KMS-11 (cell line): ENCODE results near the gene CAND1.

ENCODE experiments used
- H2AFZ ChIP-seq: fragments of 200-600 bp; sonication (generic); 2 replicates; pipeline ENCODE4 v1.6.1; 2016; ENCODE audit warnings: antibody characterized with exemption, mixed run types, low read depth
- H3K27ac ChIP-seq: fragments of 200-600 bp; sonication (generic); 2 replicates; pipeline ENCODE4 v1.6.1; 2016; ENCODE audit warnings: mild to moderate bottlenecking, mixed run types
- H3K27me3 ChIP-seq: fragments of 200-600 bp; sonication (generic); 2 replicates; pipeline ENCODE4 v1.6.1; 2017; ENCODE audit warnings: mild to moderate bottlenecking, low read depth, mixed run types, moderate library complexity; ENCODE audit not compliant: insufficient read depth
- H3K36me3 ChIP-seq: fragments of 200-600 bp; sonication (generic); 2 replicates; pipeline ENCODE4 v1.6.1; 2017; ENCODE audit warnings: mild to moderate bottlenecking, mixed run types; ENCODE audit not compliant: insufficient read depth
- H3K4me1 ChIP-seq: fragments of 200-600 bp; sonication (generic); 2 replicates; pipeline ENCODE4 v1.6.1; 2016; ENCODE audit warnings: mild to moderate bottlenecking, low read depth, mixed run types; ENCODE audit not compliant: poor library complexity, severe bottlenecking
- H3K4me2 ChIP-seq: fragments of 200-600 bp; sonication (generic); 2 replicates; pipeline ENCODE4 v1.7.0; 2016; ENCODE audit warnings: mild to moderate bottlenecking, mixed run types
- H3K4me3 ChIP-seq: fragments of 200-600 bp; sonication (generic); IDR thresholded peaks from 2 replicates; pipeline ENCODE4 v1.6.1; 2017; ENCODE audit warnings: low read depth, low read length, mixed read lengths; ENCODE audit not compliant: insufficient read depth
- H3K79me2 ChIP-seq: fragments of 200-600 bp; sonication (generic); 2 replicates; pipeline ENCODE4 v1.6.1; 2016; ENCODE audit warnings: low read depth, mixed run types; ENCODE audit not compliant: insufficient read depth
- H3K9ac ChIP-seq: fragments of 200-600 bp; sonication (generic); 2 replicates; pipeline ENCODE4 v1.6.1; 2016; ENCODE audit warnings: mild to moderate bottlenecking, mixed run types
- H4K20me1 ChIP-seq: fragments of 200-600 bp; sonication (generic); 2 replicates; pipeline ENCODE4 v1.6.1; 2016; ENCODE audit warnings: mild to moderate bottlenecking, mixed run types; ENCODE audit not compliant: insufficient read depth
- CTCF ChIP-seq: fragments of 200-600 bp; sonication (generic); conservative IDR thresholded peaks from 2 replicates; pipeline ENCODE4 v1.6.1; 2017; ENCODE audit warnings: low read depth, mild to moderate bottlenecking, antibody characterized with exemption, low read length, moderate library complexity, mixed read lengths

Gene CAND1

GRCh38 chr12:67268896-67269632 lies at the start of gene CAND1:
Gene CAND1 (plus strand): TSS chr12:67269358. CDS start chr12:67269718, 360 bp downstream.
- Histone ChIP-seq H4K20me1 (peaks cover 29% of the 10 kb centered on the region), H3K9ac (peak within 1 kb of the TSS; percentile 88), H3K4me1 (peaks cover 37% of the 10 kb centered on the region), H3K36me3 (no peaks in the 10 kb centered on the region), H3K27me3 (no peaks in the 10 kb centered on the region), H3K4me2 (peak within 1 kb of the TSS; percentile 72), H2AFZ (peak within 1 kb of the TSS; percentile 76), H3K27ac (peak within 1 kb of the TSS; percentile 87), H3K79me2 (peaks cover 46% of the 10 kb centered on the region), H3K4me3 (peak within 1 kb of the TSS; percentile 93)
- no peak for TF ChIP-seq CTCF

- Histone ChIP-seq H3K4me1 (no peaks in the 10 kb centered on the region), H3K27ac (no peak overlapping the region), H3K4me3 (no peak overlapping the region), H3K4me2 (no peak overlapping the region), H3K36me3 (no peaks in the 10 kb centered on the region), H4K20me1 (no peaks in the 10 kb centered on the region), H3K9ac (no peak overlapping the region), H2AFZ (no peak overlapping the region), H3K79me2 (no peaks in the 10 kb centered on the region), H3K27me3 (no peaks in the 10 kb centered on the region)
- TF ChIP-seq CTCF: no peak
Measured at GRCh38 chr12:67220065-67220464, 49.1 kb upstream of the CAND1 start.

- H2AFZ ChIP-seq: no peak overlapping the region
- no peaks in the 10 kb centered on the region for H4K20me1 ChIP-seq
- H3K27me3 ChIP-seq: no peaks in the 10 kb centered on the region
- H3K27ac ChIP-seq: no peak overlapping the region
- no peaks in the 10 kb centered on the region for H3K36me3 ChIP-seq
- no peak overlapping the region for H3K4me3 ChIP-seq
- no peaks in the 10 kb centered on the region for H3K4me1 ChIP-seq
- H3K4me2 ChIP-seq: no peak overlapping the region
- H3K79me2 ChIP-seq: no peaks in the 10 kb centered on the region
- TF ChIP-seq CTCF: peak; percentile 47; the same call in 1 of the 2 replicates
- no peak overlapping the region for H3K9ac ChIP-seq
Measured at GRCh38 chr12:67222302-67222701, 46.9 kb upstream of the CAND1 start.

GRCh38 chr12:67223225-67223624 lies 45.9 kb upstream of the CAND1 start:
- no peak overlapping the region for H3K9ac ChIP-seq
- no peak overlapping the region for H2AFZ ChIP-seq
- H3K4me1 ChIP-seq: no peaks in the 10 kb centered on the region
- H3K36me3 ChIP-seq: no peaks in the 10 kb centered on the region
- TF ChIP-seq CTCF: no peak
- no peaks in the 10 kb centered on the region for H3K27me3 ChIP-seq
- no peak overlapping the region for H3K27ac ChIP-seq
- H3K4me2 ChIP-seq: no peak overlapping the region
- no peak overlapping the region for H3K4me3 ChIP-seq
- no peaks in the 10 kb centered on the region for H3K79me2 ChIP-seq
- no peaks in the 10 kb centered on the region for H4K20me1 ChIP-seq
